ENCODE measurements around the gene DEFB113.

GRCh38 chr6:49958180-49958579 is 11.2 kb downstream of the DEFB113 start:
- no peak for TF ChIP-seq REST (IDR thresholded peaks at IDR 0.05)
- TF ChIP-seq CTCF (IDR thresholded peaks at IDR 0.05): no peak
- no peak for TF ChIP-seq KDM1A (IDR thresholded peaks at IDR 0.05; ENCODE audit: low read depth)
- no peak for TF ChIP-seq POLR2A (IDR thresholded peaks at IDR 0.05; ENCODE audit: low read length)
- no peak for TF ChIP-seq MAX (IDR thresholded peaks at IDR 0.05)
- no peak for TF ChIP-seq JUN (IDR thresholded peaks at IDR 0.05)
- no peak for TF ChIP-seq NFE2L2 (conservative IDR thresholded peaks at IDR 0.05; ENCODE audit: low read length)
